ENCODE data around the gene ZKSCAN4.
A peak's percentile ranks its signal among the peaks of the same experiment; 100 is the strongest.

The ZKSCAN4 gene

GRCh38 chr6:28220257-28221133, 31.6 kb downstream of the ZKSCAN4 start:
- ChIA-PET POLR2A (ENCODE audit: low non-redundant PET) (interaction anchor here (0.7 kb wide), 1 partner anchor 1425 kb away, joined by 6 read pairs; no protein-coding TSS in a partner anchor), CTCF (interaction anchor here (0.7 kb wide), 1 partner anchor 135 kb away, joined by 3 read pairs; no protein-coding TSS in a partner anchor)
- no peak for TF ChIP-seq CTCF (conservative IDR thresholded peaks at IDR 0.05; ENCODE audit: low read depth)
- DNase-seq (ENCODE audit: low spot score) = no peak
- no peak overlapping the region for H3K27ac ChIP-seq

- POLR2A ChIA-PET (ENCODE audit: low non-redundant PET) = interaction anchor here (0.6 to 2.0 kb wide), 3 partner anchors 77 to 138 kb away, joined by 3 to 9 read pairs (median 7); partner anchors contain the start of gene ZKSCAN8
- DNase-seq (ENCODE audit: low spot score) = no peak
Measured at GRCh38 chr6:28218312-28219248, 33.5 kb downstream of the ZKSCAN4 start.

GRCh38 chr6:28217890-28218289, 34.2 kb downstream of the ZKSCAN4 start:
- DNase-seq (ENCODE audit: low spot score) = no peak
- peak overlapping the region; percentile 78 for H3K27ac ChIP-seq
- CTCF ChIA-PET = interaction anchor here (0.6 kb wide), 1 partner anchor 104 kb away, joined by 3 read pairs; no protein-coding TSS in a partner anchor

More at GRCh38 chr6:28218312-28219248, 33.5 kb downstream of the ZKSCAN4 start:
- CTCF ChIA-PET = interaction anchor here (0.6 to 1.1 kb wide), 4 partner anchors 105 to 138 kb away, joined by 3 to 4 read pairs (median 3); no protein-coding TSS in a partner anchor
- no peak for TF ChIP-seq CTCF (conservative IDR thresholded peaks at IDR 0.05; ENCODE audit: low read depth)
- peak overlapping the region; percentile 78 for H3K27ac ChIP-seq

GRCh38 chr6:28215425-28215824, 36.6 kb downstream of the ZKSCAN4 start:
- TF ChIP-seq CTCF (conservative IDR thresholded peaks at IDR 0.05; ENCODE audit: low read depth) = no peak
- ChIA-PET CTCF (interaction anchor here (1.0 kb wide), 1 partner anchor 27 kb away, joined by 4 read pairs; no protein-coding TSS in a partner anchor), POLR2A (ENCODE audit: low non-redundant PET) (no interaction called here)
- no peak for DNase-seq (ENCODE audit: low spot score)
- H3K27ac ChIP-seq = no peak overlapping the region

More at GRCh38 chr6:28217890-28218289, 34.2 kb downstream of the ZKSCAN4 start:
- no peak for TF ChIP-seq CTCF (conservative IDR thresholded peaks at IDR 0.05; ENCODE audit: low read depth)
- POLR2A ChIA-PET (ENCODE audit: low non-redundant PET) = interaction anchor here (0.7 to 2.0 kb wide), 2 partner anchors 77 to 318 kb away, joined by 6 to 9 read pairs; partner anchors contain the start of gene ZKSCAN8

- no peak overlapping the region for H3K27ac ChIP-seq
- CTCF ChIA-PET = no interaction called here
- no peak for TF ChIP-seq CTCF (conservative IDR thresholded peaks at IDR 0.05; ENCODE audit: low read depth)
- POLR2A ChIA-PET (ENCODE audit: low non-redundant PET) = no interaction called here
- DNase-seq (ENCODE audit: low spot score) = no peak
Measured at GRCh38 chr6:28213213-28213523, 38.9 kb downstream of the ZKSCAN4 start.
